BJ (cell line): Measurements from ENCODE around the gene SIRT2. TPM values are rescaled to one million over a fixed set of nuclear protein-coding genes. Genes with fewer than 3 reads are reported as not detected.

Experiments used
- CTCF ChIA-PET: fragments of 350-600 bp; formaldehyde crosslinking; extraction: SDS; loops from one replicate; lab custom pipeline; 2021; ENCODE audit warnings: antibody characterized with exemption, inconsistent platforms; lab: Yijun Ruan, JAX
- POLR2A ChIA-PET: fragments of 300-600 bp; sonication (Branson Sonifier 250); formaldehyde crosslinking; extraction: SDS; loops from one replicate; lab custom pipeline; 2021; ENCODE audit warnings: antibody characterized with exemption; lab: Charles Lee
- DNase-seq: peaks from one replicate; pipeline ENCODE4 v3.0.0-alpha.2; 2011; ENCODE audit warnings: low read depth
- H3K27me3 ChIP-seq: 2 replicates; pipeline ENCODE4 v1.6.0; 2011; ENCODE audit warnings: low read length; ENCODE audit not compliant: control insufficient read depth, insufficient read depth
- H3K36me3 ChIP-seq: 2 replicates; pipeline ENCODE4 v1.5.1; 2011; ENCODE audit warnings: low read length; ENCODE audit not compliant: control insufficient read depth, insufficient read depth
- H3K4me3 ChIP-seq: 2 replicates; pipeline ENCODE4 v1.5.1; 2011; ENCODE audit warnings: low read depth, mild to moderate bottlenecking, control low read depth, low read length
- polyA plus RNA-seq: library from polyadenylated mRNA; depleted of rRNA; stranded (reverse); fragments of >200 nt; gene quantifications from 2 replicates; pipeline ENCODE4 v1.2.3, GENCODE V29; 2011
- TF ChIP-seq, protein P1 (sequence below): IDR thresholded peaks from 2 replicates; pipeline ENCODE4 v1.5.1; 2011; ENCODE audit warnings: low read depth, mild to moderate bottlenecking, control low read depth, inconsistent platforms, low read length, moderate library complexity; ENCODE audit not compliant: insufficient read depth

The SIRT2 gene
- polyA plus RNA-seq, 1 experiment, result 71.8 TPM

DNA sequence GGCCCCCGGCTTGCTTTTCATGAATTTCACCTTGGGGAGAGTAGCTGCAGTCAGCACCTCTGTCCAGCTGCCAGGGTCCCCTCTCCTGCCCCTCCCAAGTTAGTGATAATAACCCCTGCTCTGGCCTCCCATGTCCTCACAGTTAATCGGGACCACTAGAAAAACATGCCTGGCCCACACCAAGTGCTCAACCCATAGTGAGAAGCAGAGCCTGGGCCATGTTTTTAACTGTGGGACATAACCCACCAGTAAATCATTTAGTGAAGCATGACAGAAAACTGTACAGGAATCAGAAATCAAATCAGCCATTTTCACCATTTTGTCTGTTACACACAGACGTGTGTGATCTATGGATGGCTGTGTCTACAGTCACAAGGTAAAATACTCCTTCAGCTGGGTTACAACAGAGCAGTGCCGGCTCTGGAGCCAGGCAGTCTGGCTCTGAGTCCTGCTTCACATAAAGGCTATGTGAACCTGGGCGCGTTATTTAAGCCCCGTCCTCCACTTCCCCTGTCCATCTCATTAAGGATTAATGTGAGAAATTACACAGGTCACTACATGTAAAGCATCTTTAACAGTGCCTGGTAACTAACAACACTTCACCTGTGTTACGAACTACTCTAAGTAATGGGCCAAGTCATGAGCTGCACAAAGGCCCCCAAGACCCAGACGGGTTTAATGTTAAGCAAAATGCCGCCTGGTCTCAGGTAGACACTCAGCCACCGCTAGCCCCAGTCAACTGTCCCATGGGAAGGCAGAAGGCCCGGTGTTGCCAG lies 60.2 kb downstream of the SIRT2 start:
- ChIA-PET CTCF (interaction anchor here (1.2 to 1.3 kb wide), 2 partner anchors 12 to 69 kb away, joined by 3 read pairs; no protein-coding TSS in a partner anchor), POLR2A (interaction anchor here (1.0 kb wide), 1 partner anchor 10 kb away, joined by 3 read pairs; no protein-coding TSS in a partner anchor)
- H3K36me3 ChIP-seq, result peaks cover 60% of the 10 kb centered on the region
- no peak overlapping the region for H3K4me3 ChIP-seq
- DNase-seq, result no peak
- TF ChIP-seq, protein P1, sequence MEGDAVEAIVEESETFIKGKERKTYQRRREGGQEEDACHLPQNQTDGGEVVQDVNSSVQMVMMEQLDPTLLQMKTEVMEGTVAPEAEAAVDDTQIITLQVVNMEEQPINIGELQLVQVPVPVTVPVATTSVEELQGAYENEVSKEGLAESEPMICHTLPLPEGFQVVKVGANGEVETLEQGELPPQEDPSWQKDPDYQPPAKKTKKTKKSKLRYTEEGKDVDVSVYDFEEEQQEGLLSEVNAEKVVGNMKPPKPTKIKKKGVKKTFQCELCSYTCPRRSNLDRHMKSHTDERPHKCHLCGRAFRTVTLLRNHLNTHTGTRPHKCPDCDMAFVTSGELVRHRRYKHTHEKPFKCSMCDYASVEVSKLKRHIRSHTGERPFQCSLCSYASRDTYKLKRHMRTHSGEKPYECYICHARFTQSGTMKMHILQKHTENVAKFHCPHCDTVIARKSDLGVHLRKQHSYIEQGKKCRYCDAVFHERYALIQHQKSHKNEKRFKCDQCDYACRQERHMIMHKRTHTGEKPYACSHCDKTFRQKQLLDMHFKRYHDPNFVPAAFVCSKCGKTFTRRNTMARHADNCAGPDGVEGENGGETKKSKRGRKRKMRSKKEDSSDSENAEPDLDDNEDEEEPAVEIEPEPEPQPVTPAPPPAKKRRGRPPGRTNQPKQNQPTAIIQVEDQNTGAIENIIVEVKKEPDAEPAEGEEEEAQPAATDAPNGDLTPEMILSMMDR, result no peak
- no peaks in the 10 kb centered on the region for H3K27me3 ChIP-seq

DNA sequence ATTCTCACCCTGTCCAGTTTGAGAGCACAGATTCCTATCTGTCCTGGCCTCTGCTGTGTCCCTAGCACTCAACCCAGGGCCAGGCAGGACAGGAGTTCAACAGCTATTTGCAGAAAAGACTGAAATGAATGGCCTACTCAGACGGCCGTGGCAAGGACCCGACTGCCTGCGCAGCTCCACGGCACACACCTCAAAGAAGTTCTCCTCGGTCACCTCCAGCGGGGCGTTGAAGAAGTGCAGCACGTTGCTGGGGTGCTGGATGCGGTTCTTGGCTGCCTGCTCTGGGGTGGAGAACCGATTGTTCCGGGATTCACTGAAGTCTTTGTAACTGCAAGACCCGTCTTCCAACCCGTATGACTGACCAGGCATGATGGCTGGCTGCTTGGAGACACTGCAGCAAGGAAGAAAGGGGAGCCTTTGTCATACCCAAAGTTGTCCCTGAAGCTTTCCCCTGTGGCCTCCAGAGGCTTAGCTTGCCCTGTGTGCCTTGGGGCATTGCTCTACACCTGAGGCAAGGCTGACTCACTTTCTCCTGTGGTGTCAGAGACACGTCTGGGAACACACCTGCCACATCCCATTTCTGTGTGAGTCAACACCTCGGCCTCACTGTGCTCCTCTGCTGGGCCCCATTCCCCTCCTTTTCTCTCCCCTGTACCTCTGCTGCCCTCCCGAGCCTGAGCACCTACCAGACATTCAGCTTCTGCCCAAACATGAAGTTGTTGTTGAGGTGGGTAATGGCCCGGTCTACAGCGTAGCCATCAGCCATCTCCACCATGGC lies 61.0 kb downstream of the SIRT2 start:
- Histone ChIP-seq H3K36me3 (peaks cover 52% of the 10 kb centered on the region), H3K4me3 (no peak overlapping the region), H3K27me3 (no peaks in the 10 kb centered on the region)
- DNase-seq, result no peak
- TF ChIP-seq, protein P1, result no peak
- POLR2A ChIA-PET, result no interaction called here
- CTCF ChIA-PET, result interaction anchor here (0.9 to 1.3 kb wide), 4 partner anchors 11 to 68 kb away, joined by 3 read pairs; no protein-coding TSS in a partner anchor

DNA sequence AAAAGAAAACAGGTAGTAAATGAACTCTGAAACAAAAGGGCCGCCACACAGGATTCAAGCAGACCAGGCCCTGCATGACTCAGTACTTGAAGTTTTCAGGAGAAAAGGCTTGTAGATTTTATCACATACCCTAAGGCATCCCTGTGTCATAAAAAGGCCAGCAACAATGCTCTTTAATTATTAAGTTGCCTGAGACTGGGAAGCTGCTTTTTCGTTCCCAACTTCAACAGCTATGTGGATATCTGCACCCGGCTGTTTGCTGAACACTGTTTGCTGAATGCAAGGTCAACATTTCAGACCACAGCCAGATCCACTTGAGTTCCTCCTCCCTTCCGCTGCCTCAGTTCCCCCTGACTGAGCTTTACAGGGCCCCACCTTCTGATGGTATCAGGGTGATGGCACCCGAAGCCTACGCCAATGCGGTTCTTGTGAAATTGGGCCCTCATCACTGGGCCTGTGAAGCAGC lies 61.7 kb downstream of the SIRT2 start:
- ChIA-PET POLR2A (interaction anchor here (0.8 kb wide), 1 partner anchor 11 kb away, joined by 3 read pairs; no protein-coding TSS in a partner anchor), CTCF (interaction anchor here (0.9 to 1.3 kb wide), 5 partner anchors 10 to 68 kb away, joined by 3 to 6 read pairs (median 3); no protein-coding TSS in a partner anchor)
- H3K36me3 ChIP-seq, result peaks cover 45% of the 10 kb centered on the region
- H3K4me3 ChIP-seq, result no peak overlapping the region
- H3K27me3 ChIP-seq, result no peaks in the 10 kb centered on the region
- TF ChIP-seq, protein P1, result no peak
- no peak for DNase-seq

DNA sequence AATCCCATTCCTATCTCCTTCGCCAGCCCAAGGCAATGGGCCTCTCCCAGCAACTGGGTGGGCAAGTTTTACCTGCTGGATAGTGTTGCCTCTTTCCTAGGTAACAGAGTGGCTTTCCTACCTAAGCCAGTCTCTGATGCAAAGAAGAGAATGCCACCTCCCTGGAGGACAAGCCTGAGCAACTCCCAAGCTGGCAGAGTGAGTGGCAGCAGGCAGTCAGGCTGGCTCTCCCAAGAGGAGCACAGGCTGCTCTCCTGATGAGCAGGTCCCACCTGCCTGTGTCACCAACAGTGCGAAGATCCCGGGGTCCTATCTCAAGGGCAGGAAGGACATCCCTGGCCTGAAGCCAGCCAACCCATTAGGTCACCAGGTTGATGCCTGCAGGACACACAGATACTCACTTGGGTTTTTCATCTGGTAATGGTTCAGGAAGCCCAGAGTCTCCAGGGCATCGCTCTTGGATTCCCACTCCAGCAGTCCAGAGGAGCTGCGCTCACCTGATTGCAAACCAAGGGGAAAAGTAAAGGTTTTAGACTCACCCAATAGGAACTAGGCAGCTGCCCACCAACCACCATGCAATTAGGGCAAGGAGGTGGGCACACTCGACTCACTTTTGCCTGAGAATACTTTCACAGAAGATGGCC lies 62.3 kb downstream of the SIRT2 start:
- CTCF ChIA-PET, result interaction anchor here (0.9 to 1.1 kb wide), 3 partner anchors 11 to 32 kb away, joined by 3 to 6 read pairs (median 3); no protein-coding TSS in a partner anchor
- peaks cover 40% of the 10 kb centered on the region for H3K36me3 ChIP-seq
- TF ChIP-seq, protein P1, result no peak

More for the DNA sequence above, 62.3 kb downstream of the SIRT2 start:
- no peaks in the 10 kb centered on the region for H3K27me3 ChIP-seq
- no peak overlapping the region for H3K4me3 ChIP-seq
- POLR2A ChIA-PET, result interaction anchor here (0.8 kb wide), 1 partner anchor 12 kb away, joined by 3 read pairs; no protein-coding TSS in a partner anchor
- no peak for DNase-seq
